Astrocyte (in vitro differentiated cells and primary cell): ENCODE results near the gene NF2.

Experiments
- EZH2 ChIP-seq: IDR thresholded peaks from 2 replicates; pipeline ENCODE4 v1.6.1; 2012; ENCODE audit warnings: mild to moderate bottlenecking, low read length, inconsistent platforms; ENCODE audit not compliant: insufficient read depth
- TF ChIP-seq, protein P1 (sequence below): IDR thresholded peaks from 2 replicates; pipeline ENCODE4 v1.5.1; 2011; ENCODE audit warnings: low read depth, mild to moderate bottlenecking, inconsistent platforms, low read length, moderate library complexity; ENCODE audit not compliant: insufficient read depth

DNA sequence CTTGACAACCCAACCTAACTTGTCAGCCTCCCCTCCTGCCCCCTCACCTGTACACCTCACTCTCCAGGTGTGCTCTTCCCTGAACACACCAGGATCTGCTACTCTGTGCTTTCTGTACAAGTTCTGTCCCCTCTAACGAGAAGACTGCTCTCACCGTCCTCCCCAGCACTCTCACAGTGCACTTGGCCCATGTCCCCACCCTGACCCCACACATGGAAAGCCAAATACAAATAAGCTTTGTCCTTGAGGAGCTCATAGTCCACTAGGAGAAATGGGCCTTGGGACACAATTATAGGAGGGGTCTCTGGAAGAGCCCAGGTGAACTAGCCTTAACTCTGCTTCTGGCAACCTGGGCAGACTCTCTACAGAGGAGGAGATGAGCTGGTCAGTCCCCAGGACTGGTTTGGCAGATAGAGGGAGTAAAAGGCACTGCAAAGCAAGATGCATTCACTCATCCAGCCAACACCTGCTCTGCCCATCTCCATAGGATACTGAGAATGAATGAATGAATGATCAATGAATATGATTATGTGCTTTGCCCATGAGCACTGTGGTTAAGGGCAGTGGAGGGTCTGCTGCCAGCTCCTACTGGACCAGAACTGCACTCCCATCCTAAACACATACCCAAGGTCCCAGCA, 32.4 kb upstream of the NF2 start:
- TF ChIP-seq, protein P1, sequence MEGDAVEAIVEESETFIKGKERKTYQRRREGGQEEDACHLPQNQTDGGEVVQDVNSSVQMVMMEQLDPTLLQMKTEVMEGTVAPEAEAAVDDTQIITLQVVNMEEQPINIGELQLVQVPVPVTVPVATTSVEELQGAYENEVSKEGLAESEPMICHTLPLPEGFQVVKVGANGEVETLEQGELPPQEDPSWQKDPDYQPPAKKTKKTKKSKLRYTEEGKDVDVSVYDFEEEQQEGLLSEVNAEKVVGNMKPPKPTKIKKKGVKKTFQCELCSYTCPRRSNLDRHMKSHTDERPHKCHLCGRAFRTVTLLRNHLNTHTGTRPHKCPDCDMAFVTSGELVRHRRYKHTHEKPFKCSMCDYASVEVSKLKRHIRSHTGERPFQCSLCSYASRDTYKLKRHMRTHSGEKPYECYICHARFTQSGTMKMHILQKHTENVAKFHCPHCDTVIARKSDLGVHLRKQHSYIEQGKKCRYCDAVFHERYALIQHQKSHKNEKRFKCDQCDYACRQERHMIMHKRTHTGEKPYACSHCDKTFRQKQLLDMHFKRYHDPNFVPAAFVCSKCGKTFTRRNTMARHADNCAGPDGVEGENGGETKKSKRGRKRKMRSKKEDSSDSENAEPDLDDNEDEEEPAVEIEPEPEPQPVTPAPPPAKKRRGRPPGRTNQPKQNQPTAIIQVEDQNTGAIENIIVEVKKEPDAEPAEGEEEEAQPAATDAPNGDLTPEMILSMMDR = no peak
- no peak for TF ChIP-seq EZH2
